ENCODE measurements around the gene ACSS3.

The ACSS3 gene

GRCh38 chr12:81274637-81275529 is 197.0 kb downstream of the ACSS3 start:
- FAIRE-seq: no peak
- DNase-seq (ENCODE audit: extremely low spot score, insufficient read length, low read depth): no peak

- DNase-seq (ENCODE audit: extremely low spot score, insufficient read length, low read depth) (no peak), FAIRE-seq (no peak)
These were observed 206.3 kb downstream of the ACSS3 start for GRCh38 chr12:81284137-81284536.

GRCh38 chr12:81288651-81289050 is 210.8 kb downstream of the ACSS3 start:
- DNase-seq (ENCODE audit: extremely low spot score, insufficient read length, low read depth): no peak

GRCh38 chr12:81294325-81295190 is 216.7 kb downstream of the ACSS3 start:
- no peak for DNase-seq (ENCODE audit: extremely low spot score, insufficient read length, low read depth)

More at GRCh38 chr12:81288651-81289050, 210.8 kb downstream of the ACSS3 start:
- FAIRE-seq: no peak

GRCh38 chr12:81295251-81295650 is 217.4 kb downstream of the ACSS3 start:
- no peak for FAIRE-seq
- DNase-seq (ENCODE audit: extremely low spot score, insufficient read length, low read depth): no peak

More at GRCh38 chr12:81294325-81295190, 216.7 kb downstream of the ACSS3 start:
- FAIRE-seq: no peak

GRCh38 chr12:81296556-81297305 is 218.9 kb downstream of the ACSS3 start:
- FAIRE-seq (no peak), DNase-seq (ENCODE audit: extremely low spot score, insufficient read length, low read depth) (no peak)

- DNase-seq (ENCODE audit: extremely low spot score, insufficient read length, low read depth) (no peak), FAIRE-seq (no peak)
These were observed 219.7 kb downstream of the ACSS3 start for GRCh38 chr12:81297601-81298000.

- FAIRE-seq (no peak), DNase-seq (ENCODE audit: extremely low spot score, insufficient read length, low read depth) (no peak)
These were observed 222.6 kb downstream of the ACSS3 start for GRCh38 chr12:81300454-81300853.

GRCh38 chr12:81303935-81304334 is 226.1 kb downstream of the ACSS3 start:
- FAIRE-seq (no peak), DNase-seq (ENCODE audit: extremely low spot score, insufficient read length, low read depth) (no peak)
